HG03521 (cell line): ENCODE results near the gene GNB1.
"Not testable (repeated sequence)": the region's sequence is repeated elsewhere in the genome, so short reads cannot be mapped to it uniquely, and the experiment has no call there.

ENCODE experiments used
- ATAC-seq: cut with Tn5 transposase; IDR thresholded peaks from one replicate; pipeline ENCODE4 v1.9.1; 2021; ENCODE audit warnings: mild to moderate bottlenecking, moderate library complexity; ENCODE audit not compliant: unreplicated experiment

GNB1 gene

GRCh38 chr1:1861761-1862310, 29.1 kb downstream of the GNB1 start:
- ATAC-seq, result not testable (repeated sequence)

- ATAC-seq, result no peak
These were observed 29.6 kb downstream of the GNB1 start for GRCh38 chr1:1861339-1861730.

DNA sequence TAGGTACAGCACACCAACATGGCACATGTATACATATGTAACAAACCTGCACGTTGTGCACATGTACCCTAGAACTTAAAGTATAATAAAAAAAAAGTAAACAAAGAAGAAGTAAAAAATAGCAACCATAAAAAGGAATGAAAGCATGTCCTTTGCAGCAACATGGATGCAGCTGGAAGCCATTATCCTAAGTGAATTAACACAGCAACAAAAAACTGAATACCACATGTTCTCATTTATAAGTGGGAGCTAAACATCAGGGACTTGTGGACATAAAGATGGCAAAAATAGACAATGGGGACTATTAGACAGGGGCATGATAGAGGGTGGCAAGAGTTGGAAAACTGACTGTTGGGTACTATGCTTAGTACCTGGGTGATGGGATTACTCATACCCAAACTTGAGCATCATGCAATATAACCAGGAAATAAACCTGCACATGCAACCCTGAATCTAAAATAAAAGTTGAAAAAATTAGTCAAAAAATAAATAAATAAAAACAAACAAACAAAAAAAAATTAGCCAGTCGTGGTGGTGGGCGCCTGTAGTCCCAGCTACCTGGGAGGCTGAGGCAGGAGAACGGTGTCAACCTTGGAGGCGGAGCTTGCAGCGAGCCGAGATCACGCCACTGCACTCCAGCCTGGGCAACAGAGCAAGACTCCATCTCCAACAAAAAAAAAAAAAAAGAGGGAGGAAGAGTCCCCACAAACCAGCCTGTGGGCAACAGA, 30.8 kb downstream of the GNB1 start:
- ATAC-seq, result not testable (repeated sequence)

GRCh38 chr1:1858382-1859086, 32.4 kb downstream of the GNB1 start:
- ATAC-seq, result no peak

- ATAC-seq, result no peak
These were observed 33.7 kb downstream of the GNB1 start for GRCh38 chr1:1857096-1857703.

DNA sequence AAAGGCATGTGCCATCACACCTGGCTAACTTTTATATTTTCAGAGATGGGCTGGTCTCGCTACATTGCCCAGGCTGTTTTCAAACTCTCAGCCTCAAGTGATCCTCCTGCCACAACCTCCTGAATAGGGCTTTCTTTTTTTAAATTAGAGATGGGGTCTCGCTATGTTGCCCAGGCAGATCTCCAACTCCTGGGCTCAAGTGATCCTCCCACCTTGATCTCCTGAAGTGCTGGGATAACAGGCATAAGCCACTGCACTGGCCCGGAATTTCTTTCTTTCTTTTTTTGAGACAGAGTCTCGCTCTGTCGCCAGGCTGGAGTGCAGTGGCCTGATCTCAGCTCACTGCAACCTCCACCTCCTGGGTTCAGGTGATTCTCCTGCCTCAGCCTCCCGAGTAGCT, 34.7 kb downstream of the GNB1 start:
- ATAC-seq, result not testable (repeated sequence)

GRCh38 chr1:1853593-1854257, 37.2 kb downstream of the GNB1 start:
- ATAC-seq, result no peak

DNA sequence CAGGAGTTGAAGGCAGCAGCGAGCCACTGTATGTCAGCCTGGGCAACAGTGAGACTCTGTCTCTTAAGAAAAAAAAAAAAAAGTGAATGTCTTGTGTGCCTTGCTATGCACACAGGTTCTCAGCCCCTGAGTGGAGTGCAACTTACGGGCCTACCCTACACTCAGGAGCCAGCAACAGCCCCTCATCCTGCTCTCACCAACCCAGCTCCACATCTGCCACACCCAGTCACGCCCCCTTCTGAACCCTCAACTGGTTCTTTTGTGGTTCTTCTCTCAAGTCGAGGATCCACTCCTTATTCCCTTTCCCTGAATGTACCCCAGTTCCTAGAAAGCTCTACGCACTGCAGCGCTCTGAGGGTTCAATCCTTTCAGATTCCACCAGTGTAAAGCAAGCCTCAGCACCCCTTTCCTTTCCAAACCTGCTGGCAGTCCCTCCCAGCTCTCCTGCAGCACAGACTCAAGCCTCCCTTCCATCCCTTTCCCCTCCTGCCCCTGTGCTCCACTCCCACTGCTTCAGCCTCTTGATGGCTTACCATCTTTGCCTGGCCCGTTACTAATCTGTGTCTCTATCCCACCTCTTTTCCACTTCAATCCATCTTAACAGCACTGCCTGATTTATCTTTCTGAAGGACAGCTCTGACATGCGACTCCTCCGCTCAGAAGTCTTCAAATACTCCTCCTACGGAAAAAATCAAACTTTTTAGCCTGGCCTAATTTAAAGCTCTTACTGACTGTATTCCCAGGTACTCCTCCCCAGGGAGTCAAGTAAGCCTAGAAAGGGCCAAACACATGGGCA, 38.1 kb downstream of the GNB1 start:
- no peak for ATAC-seq

GRCh38 chr1:1847890-1848289, 43.0 kb downstream of the GNB1 start:
- no peak for ATAC-seq

DNA sequence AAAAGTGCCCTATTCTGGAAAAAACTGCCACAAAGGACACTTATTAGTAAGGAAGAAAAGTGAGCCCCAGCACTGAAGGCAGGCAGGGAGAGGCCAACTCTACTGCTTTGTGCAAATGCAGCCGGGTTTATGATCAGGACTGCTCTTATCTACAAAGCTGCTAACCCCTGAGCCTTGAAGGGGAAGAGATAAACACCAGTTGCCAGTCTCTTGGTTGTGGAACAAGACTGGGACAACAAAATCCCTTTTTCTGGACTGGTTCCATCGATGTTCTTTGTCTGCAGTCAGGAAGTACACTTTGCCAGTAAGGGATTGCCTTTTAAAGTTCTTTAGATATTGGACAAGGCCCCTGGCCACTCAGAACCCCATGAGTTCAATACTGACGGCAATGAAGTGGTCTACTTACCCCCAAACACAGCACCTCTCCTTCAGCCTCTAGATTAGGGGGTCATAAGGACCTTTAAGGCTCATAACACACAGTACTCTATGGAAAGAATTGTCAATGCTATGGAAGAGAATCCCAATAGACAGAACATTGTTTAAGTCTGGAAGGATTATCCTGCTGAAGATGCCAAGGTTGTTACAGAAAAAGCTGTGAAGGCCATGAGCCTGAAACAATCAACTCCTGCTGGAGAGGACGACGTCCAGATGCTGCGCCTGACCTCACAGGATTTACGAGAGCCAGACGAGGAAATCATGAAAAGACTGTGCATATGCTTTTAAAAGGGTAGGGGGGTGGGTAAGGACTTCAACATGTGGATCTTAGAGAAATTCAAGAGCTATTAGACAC, 43.6 kb downstream of the GNB1 start:
- no peak for ATAC-seq

GRCh38 chr1:1846386-1846918, 44.4 kb downstream of the GNB1 start:
- ATAC-seq, result no peak

DNA sequence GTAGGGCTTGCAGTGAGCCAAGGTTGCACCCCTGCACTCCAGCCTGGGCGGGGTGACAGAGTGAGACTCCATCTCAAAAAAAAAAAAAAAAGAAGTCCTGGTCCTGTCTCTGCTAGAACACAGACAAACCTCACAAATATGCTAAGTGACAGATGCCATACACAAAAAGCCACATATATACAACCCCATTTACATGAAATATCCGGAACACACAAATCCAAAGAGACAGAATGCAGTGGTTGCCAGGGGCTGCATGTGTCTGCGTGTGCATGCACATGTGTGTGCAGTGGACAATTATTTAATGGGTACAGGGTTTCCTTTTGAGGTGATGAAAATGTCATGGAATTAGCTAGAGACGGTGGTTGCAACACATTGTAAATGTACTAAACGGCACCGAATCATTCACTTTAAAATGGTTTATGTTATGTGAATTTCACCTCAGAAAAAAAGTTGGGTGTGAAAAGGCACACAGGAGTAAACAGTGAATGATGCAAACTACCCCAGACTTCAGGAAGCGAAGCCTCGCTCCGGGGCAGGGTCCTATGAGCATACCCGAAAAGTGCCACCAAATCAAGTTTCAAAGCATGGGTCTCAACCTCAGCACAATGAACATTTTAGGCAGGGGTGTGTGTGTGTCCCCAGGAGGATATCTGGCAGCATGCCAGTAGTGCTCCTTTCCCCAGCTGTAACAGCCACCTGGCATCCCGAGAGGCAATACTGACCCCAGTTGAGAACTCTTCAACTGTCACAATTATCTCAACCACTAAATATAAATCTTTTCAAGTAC, 48.3 kb downstream of the GNB1 start:
- ATAC-seq, result no peak

- ATAC-seq, result no peak
These were observed 49.3 kb downstream of the GNB1 start for GRCh38 chr1:1841575-1841995.

GRCh38 chr1:1839311-1839965, 51.4 kb downstream of the GNB1 start:
- ATAC-seq, result no peak

DNA sequence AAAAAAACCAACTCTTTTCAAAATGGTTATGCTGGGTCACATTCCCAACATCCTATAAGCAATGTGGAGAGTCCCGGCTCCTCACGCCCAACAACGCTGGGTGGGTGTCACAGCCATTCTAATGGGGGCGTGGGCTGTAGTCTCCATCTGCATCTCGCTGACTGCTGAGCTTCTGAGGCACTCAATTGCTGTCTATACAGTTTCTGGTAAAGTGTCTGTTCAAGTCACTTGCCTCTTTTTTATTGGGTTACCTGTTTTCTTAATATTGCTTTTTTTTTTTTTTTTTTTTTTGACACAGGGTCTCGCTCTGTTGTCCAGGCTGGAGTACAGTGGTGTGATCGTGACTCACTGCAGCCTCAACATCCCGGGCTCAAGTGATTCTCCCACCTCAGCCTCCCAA, 54.8 kb downstream of the GNB1 start:
- no peak for ATAC-seq

DNA sequence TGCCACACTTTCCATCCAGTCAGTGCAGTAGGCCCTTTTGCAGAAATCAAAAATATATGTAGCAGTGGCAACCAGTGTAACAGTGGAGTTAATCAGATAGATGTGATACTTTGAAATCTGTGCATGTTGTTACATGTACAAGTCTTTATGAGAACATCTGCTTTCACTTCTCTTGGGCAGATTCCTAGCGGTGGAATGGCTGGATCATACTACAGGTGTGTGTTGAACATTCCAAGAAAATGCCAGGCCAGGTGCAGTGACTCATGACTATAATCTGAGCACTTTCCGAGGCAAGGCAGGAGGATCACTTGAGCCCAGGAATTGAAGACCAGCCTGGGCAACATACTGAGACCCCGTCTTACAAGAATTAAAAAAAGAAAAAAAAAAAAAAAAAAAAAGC, 55.3 kb downstream of the GNB1 start:
- no peak for ATAC-seq

- no peak for ATAC-seq
These were observed 57.0 kb downstream of the GNB1 start for GRCh38 chr1:1833916-1834325.

- no peak for ATAC-seq
These were observed 57.4 kb downstream of the GNB1 start for GRCh38 chr1:1833456-1833855.
